Epithelial cell of esophagus (primary cell): ENCODE data around the gene SLC25A26.
A peak's percentile ranks its signal among the peaks of the same experiment; 100 is the strongest.

Source experiments
- DNase-seq: peaks from one replicate; pipeline ENCODE4 v3.0.0; 2010; ENCODE audit warnings: low read depth
- H3K4me3 ChIP-seq: 2 replicates; pipeline ENCODE4 v1.5.1; 2011; ENCODE audit warnings: mild to moderate bottlenecking, low read length, control low read depth
- CTCF ChIP-seq: IDR thresholded peaks from 2 replicates; pipeline ENCODE4 v1.5.1; 2011; ENCODE audit warnings: low read depth, mild to moderate bottlenecking, low read length, control low read depth, inconsistent platforms; ENCODE audit not compliant: insufficient read depth; ENCODE audit errors: missing control alignments

Gene SLC25A26

GRCh38 chr3:66370179-66370578 lies 149.4 kb downstream of the SLC25A26 start:
- TF ChIP-seq CTCF, result no peak
- DNase-seq, result no peak
- no peak overlapping the region for H3K4me3 ChIP-seq

GRCh38 chr3:66371432-66371831 lies 150.6 kb downstream of the SLC25A26 start:
- TF ChIP-seq CTCF, result no peak
- H3K4me3 ChIP-seq, result no peak overlapping the region
- DNase-seq, result no peak

GRCh38 chr3:66372681-66373350 lies 152.0 kb downstream of the SLC25A26 start:
- TF ChIP-seq CTCF, result peak; percentile 30
- peak; percentile 22 for DNase-seq
- no peak overlapping the region for H3K4me3 ChIP-seq

GRCh38 chr3:66376568-66376967 lies 155.8 kb downstream of the SLC25A26 start:
- no peak for TF ChIP-seq CTCF
- DNase-seq, result peak; percentile 38
- H3K4me3 ChIP-seq, result no peak overlapping the region

GRCh38 chr3:66377800-66378199 lies 157.0 kb downstream of the SLC25A26 start:
- H3K4me3 ChIP-seq, result no peak overlapping the region
- no peak for DNase-seq
- TF ChIP-seq CTCF, result no peak

GRCh38 chr3:66378256-66378655 lies 157.5 kb downstream of the SLC25A26 start:
- DNase-seq, result peak; percentile 29
- no peak overlapping the region for H3K4me3 ChIP-seq
- TF ChIP-seq CTCF, result peak; percentile 62

- H3K4me3 ChIP-seq, result no peak overlapping the region
- TF ChIP-seq CTCF, result no peak
- DNase-seq, result no peak
Measured at GRCh38 chr3:66379565-66379964, 158.8 kb downstream of the SLC25A26 start.
